Measurements from ENCODE around the gene PKDCC.

PKDCC gene

DNA sequence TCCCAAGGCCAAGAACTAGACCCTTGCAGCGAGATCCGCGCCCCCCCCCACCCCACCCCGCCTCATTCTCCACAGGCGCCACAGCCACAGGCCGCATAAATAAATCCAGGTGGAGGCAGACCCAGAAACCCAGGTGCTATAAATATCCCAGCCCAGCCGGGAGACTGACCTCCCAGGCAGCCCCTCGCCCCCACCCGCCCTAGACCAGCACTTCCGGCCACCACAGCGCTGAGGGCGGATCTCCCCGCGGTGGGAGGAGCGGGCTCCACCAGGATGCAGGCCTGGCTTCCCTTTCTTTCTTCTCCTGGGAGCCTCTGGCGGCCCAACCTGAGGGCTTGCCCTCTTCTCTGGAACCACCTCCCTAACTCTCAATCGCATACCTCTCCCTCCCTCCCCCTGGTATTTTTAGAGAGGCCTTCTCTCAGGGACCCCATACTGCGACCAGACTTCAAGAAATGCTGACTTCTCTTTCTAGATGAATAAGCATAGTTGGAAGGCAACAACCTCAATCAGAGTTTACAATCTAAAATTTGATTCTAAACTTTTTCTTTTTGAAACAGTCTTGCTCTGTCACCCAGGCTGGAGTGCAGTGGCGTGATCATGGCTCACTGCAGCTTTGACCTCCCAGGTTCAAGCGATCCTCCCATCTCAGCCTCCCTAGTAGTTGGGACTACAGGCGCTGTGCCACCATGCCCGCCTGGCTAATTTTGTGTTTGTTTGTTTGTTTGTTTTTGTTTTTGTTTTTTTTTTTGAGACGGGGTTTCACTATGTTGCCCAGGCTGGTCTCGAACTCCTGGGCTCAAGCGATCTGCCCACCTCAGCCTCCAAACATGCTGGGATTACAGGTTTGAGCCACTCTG is 55.0 kb downstream of the PKDCC start:
- H3K4me1 Mint-ChIP-seq: peaks cover 40 to 62% of the 10 kb centered on the region in 2 donors
- H3K9me3 Mint-ChIP-seq: peaks cover 6 to 9% of the 10 kb centered on the region in 2 donors
- ATAC-seq (replicated peaks) (no peak), DNase-seq (no peak)
- H3K27me3 Mint-ChIP-seq: no peaks in the 10 kb centered on the region
- peaks cover 7 to 9% of the 10 kb centered on the region in 2 donors for H3K36me3 Mint-ChIP-seq
- peak overlapping the region; percentile 75 to 80 for H3K4me3 Mint-ChIP-seq
- peak overlapping the region; percentile 97 for H3K27ac Mint-ChIP-seq

DNA sequence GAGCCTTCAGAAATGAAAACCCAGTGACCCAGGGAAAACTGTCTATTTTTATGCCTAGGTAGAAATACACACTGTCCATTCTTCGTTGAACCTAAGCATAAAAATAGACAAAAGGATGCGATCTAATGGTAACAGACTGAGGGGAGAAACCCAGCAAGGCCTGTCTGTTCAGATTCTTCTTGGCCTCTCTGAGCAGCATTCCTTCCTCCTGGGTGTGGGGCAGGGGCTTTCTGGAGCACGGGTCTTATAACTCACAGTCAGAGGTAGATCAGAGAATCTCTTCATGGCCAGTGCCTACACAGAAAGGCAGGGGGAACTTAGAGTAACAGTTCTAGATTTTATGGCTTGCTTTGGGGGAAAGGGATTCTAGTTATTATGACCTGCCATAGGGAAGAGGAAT is 56.0 kb downstream of the PKDCC start:
- H3K27ac Mint-ChIP-seq: peak overlapping the region; percentile 91
- ATAC-seq (replicated peaks) (no peak), DNase-seq (no peak)
- H3K36me3 Mint-ChIP-seq: peaks cover 7 to 9% of the 10 kb centered on the region in 2 donors
- H3K4me3 Mint-ChIP-seq: peak overlapping the region; percentile 39 to 49
- H3K9me3 Mint-ChIP-seq: peaks cover 6 to 9% of the 10 kb centered on the region in 2 donors
- no peaks in the 10 kb centered on the region for H3K27me3 Mint-ChIP-seq
- peaks cover 30 to 53% of the 10 kb centered on the region in 2 donors for H3K4me1 Mint-ChIP-seq

DNA sequence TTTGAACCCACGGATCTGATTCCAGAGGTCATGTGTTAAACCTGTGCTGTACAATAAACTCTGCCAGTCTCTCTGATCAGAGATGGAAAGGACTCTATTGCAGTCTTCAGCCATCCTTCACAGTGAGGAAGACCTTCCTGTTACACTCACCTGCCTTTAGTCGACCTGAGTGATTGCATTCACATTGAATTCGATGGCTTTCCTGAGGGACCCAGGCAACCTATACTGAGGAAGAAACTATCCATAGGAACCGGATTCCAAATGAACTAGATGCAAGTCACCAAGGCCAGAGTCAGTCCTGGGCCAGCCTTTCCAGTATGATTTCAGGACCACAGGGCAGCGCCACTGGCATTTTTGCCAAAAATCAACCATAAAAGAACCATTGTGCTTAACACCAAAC is 56.8 kb downstream of the PKDCC start:
- peaks cover 22 to 46% of the 10 kb centered on the region in 2 donors for H3K4me1 Mint-ChIP-seq
- ATAC-seq (replicated peaks) (no peak), DNase-seq (no peak)
- peaks cover 7 to 9% of the 10 kb centered on the region in 2 donors for H3K36me3 Mint-ChIP-seq
- peaks cover 6 to 9% of the 10 kb centered on the region in 2 donors for H3K9me3 Mint-ChIP-seq
- H3K27me3 Mint-ChIP-seq: no peaks in the 10 kb centered on the region
- H3K27ac Mint-ChIP-seq: peak overlapping the region; percentile 91
- no peak overlapping the region for H3K4me3 Mint-ChIP-seq

DNA sequence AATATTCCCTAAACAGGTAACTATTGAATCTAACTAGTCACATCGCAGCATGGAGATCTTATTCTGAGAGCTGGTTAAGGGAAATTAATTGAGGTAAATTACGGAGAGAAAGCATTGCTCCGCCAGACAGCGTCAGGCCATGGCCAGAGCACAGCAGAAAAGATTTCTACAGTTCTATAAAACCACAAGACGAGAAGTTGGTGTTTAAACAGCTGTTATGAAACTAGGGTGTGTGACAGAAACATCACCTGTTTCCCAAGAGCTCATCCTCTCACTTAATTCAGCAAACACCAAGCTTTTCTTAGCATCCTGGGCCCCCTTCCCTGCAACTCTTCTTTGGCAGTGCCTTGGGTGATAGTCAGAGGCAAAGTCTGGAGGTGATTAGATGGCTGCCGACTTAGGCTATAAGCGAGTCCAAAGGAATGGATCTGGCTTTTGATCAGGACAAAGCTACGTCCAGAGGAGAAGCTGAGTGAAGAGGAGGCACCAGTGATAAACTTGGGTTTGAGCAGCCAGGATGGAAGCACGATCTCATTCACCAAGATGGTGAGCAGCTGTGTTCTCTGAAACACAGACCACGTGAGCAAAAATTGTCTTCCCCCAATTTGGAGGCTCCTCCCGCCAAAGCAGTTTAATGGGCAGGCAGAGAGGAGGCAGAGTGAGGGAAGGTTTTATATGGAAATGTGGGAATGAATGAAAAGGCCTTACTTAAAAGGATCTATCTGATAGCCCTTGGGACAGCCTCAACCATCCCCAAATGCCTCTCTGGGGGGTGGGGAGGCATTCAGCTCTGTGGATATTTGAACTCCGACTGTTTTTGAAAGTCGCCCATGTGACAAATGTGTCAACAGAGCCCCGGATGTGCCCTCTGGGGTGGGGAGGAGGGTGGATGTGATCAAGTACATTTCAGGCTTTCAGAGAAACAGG is 57.8 kb downstream of the PKDCC start:
- no peaks in the 10 kb centered on the region for H3K27me3 Mint-ChIP-seq
- no peak overlapping the region for H3K4me3 Mint-ChIP-seq
- H3K9me3 Mint-ChIP-seq: peaks cover 0 to 1% of the 10 kb centered on the region in 2 donors
- no peak for DNase-seq
- H3K27ac Mint-ChIP-seq: no peak overlapping the region
- H3K4me1 Mint-ChIP-seq: peaks cover 13 to 37% of the 10 kb centered on the region in 2 donors
- peak; percentile 58 to 63 for ATAC-seq (replicated peaks)
- H3K36me3 Mint-ChIP-seq: peaks cover under 1 to 2% of the 10 kb centered on the region in 2 donors

GRCh38 chr2:42106257-42106816 is 58.5 kb downstream of the PKDCC start:
- no peaks in the 10 kb centered on the region for H3K36me3 Mint-ChIP-seq
- H3K27me3 Mint-ChIP-seq: no peaks in the 10 kb centered on the region
- H3K9me3 Mint-ChIP-seq: no peaks in the 10 kb centered on the region
- ATAC-seq (replicated peaks): no peak
- H3K27ac Mint-ChIP-seq: no peak overlapping the region
- no peak for DNase-seq
- no peak overlapping the region for H3K4me3 Mint-ChIP-seq
- peaks cover 9 to 35% of the 10 kb centered on the region in 2 donors for H3K4me1 Mint-ChIP-seq

GRCh38 chr2:42107249-42108042 is 59.6 kb downstream of the PKDCC start:
- Mint-ChIP-seq H3K27ac (no peak overlapping the region), H3K4me3 (no peak overlapping the region), H3K36me3 (no peaks in the 10 kb centered on the region), H3K4me1 (peaks cover 7 to 33% of the 10 kb centered on the region in 2 donors), H3K9me3 (no peaks in the 10 kb centered on the region), H3K27me3 (no peaks in the 10 kb centered on the region)
- ATAC-seq (replicated peaks) (no peak), DNase-seq (no peak)

Measured in stimulated activated naive B cell treated with anti-CD40 and anti-IgM and Interleukin-4, amounts not matched to agents 10 μg/mL and 1 μg/mL and 100 μg/mL, for 72 hours (primary cell).